ENCODE measurements around the gene FARP1.

Gene FARP1

GRCh38 chr13:98298599-98298998 is 155.7 kb downstream of the FARP1 start:
- no peak for DNase-seq (ENCODE audit: low spot score)
- in situ Hi-C loops (cut with MboI; ENCODE audit: low sequenced_read_pairs, unreplicated experiment), result no loop called here

GRCh38 chr13:98299235-98299965 is 156.5 kb downstream of the FARP1 start:
- no peak for TF ChIP-seq CTCF (IDR thresholded peaks at IDR 0.05; ENCODE audit: borderline replicate concordance, control extremely low read depth, extremely low read depth, insufficient read depth, missing control alignments)
- in situ Hi-C loops (cut with MboI; ENCODE audit: low sequenced_read_pairs, unreplicated experiment), result no loop called here
- DNase-seq (ENCODE audit: low spot score), result no peak

More at GRCh38 chr13:98298599-98298998, 155.7 kb downstream of the FARP1 start:
- TF ChIP-seq CTCF (IDR thresholded peaks at IDR 0.05; ENCODE audit: borderline replicate concordance, control extremely low read depth, extremely low read depth, insufficient read depth, missing control alignments), result no peak

- no peak for DNase-seq (ENCODE audit: low spot score)
- TF ChIP-seq CTCF (IDR thresholded peaks at IDR 0.05; ENCODE audit: borderline replicate concordance, control extremely low read depth, extremely low read depth, insufficient read depth, missing control alignments), result no peak
- in situ Hi-C loops (cut with MboI; ENCODE audit: low sequenced_read_pairs, unreplicated experiment), result no loop called here
Measured at GRCh38 chr13:98299966-98300350, 157.1 kb downstream of the FARP1 start.

- no peak for DNase-seq (ENCODE audit: low spot score)
- in situ Hi-C loops (cut with MboI; ENCODE audit: low sequenced_read_pairs, unreplicated experiment), result no loop called here
- no peak for TF ChIP-seq CTCF (IDR thresholded peaks at IDR 0.05; ENCODE audit: borderline replicate concordance, control extremely low read depth, extremely low read depth, insufficient read depth, missing control alignments)
Measured at GRCh38 chr13:98300956-98301641, 158.2 kb downstream of the FARP1 start.

GRCh38 chr13:98301721-98302120 is 158.8 kb downstream of the FARP1 start:
- in situ Hi-C loops (cut with MboI; ENCODE audit: low sequenced_read_pairs, unreplicated experiment), result no loop called here
- no peak for TF ChIP-seq CTCF (IDR thresholded peaks at IDR 0.05; ENCODE audit: borderline replicate concordance, control extremely low read depth, extremely low read depth, insufficient read depth, missing control alignments)
- DNase-seq (ENCODE audit: low spot score), result no peak

GRCh38 chr13:98303858-98304257 is 161.0 kb downstream of the FARP1 start:
- no peak for DNase-seq (ENCODE audit: low spot score)
- no peak for TF ChIP-seq CTCF (IDR thresholded peaks at IDR 0.05; ENCODE audit: borderline replicate concordance, control extremely low read depth, extremely low read depth, insufficient read depth, missing control alignments)
- in situ Hi-C loops (cut with MboI; ENCODE audit: low sequenced_read_pairs, unreplicated experiment), result no loop called here
